ENCODE data around the gene C5orf34. TPM values are rescaled to one million over a fixed set of nuclear protein-coding genes. Genes with fewer than 3 reads are reported as not detected.
"Not testable (repeated sequence)": the region's sequence is repeated elsewhere in the genome, so short reads cannot be mapped to it uniquely, and the experiment has no call there.

C5orf34 gene
- total and polyA plus RNA-seq, 7 donors, result 0.10 to 1.2 (median 0.54) TPM

DNA sequence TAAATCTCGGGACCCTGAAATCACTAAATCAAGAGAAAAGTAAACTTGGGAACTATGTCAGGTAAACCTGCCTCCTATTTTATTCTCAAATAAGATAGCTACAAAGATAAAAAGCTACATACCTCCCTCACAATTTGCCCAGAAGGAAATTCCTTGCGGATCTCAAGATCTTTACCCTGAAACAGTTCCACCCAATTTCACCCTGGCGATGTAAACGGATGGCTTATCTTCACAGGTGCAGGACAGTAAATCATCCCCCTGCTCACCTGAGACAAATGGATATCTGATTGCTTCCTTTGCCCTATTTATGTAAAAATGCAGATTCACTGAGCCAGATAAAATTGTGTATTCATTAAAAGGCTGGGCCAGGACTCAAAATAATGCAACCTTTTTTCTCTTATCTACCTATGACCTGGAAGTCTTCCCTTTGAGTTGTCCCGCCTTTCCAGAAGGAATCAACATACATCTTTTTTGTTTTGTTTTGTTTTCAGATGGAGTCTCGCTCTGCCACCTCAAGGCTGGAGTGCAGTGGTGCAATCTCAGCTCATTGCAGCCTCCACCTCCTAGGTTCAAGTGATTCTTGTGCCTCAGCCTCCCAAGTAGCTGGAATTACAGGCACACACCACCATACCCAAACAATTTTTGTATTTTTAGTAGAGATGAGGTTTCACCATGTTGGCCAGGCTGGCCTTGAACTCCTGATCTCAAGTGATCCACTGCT is 45.1 kb downstream of the C5orf34 start:
- DNase-seq (no peak), ATAC-seq (no peak)
- Histone ChIP-seq H3K4me3 (no peak overlapping the region), H3K36me3 (ENCODE audit: insufficient read depth in 1 of 2, low read depth in 1 of 2) (peaks cover 0 to 9% of the 10 kb centered on the region in 2 donors), H3K27ac (no peak overlapping the region), H3K4me1 (no peaks in the 10 kb centered on the region), H3K9me3 (peaks cover 26% of the 10 kb centered on the region), H3K27me3 (ENCODE audit: insufficient read depth in 3 of 3, low read length in 2 of 3) (no peaks in the 10 kb centered on the region)
- intact Hi-C loops (cut with DNase I), result loop anchor here in 1 of 2 donors (1.0 kb wide), 1 partner anchor 10 kb away; no protein-coding TSS in a partner anchor
- TF ChIP-seq, protein P1, sequence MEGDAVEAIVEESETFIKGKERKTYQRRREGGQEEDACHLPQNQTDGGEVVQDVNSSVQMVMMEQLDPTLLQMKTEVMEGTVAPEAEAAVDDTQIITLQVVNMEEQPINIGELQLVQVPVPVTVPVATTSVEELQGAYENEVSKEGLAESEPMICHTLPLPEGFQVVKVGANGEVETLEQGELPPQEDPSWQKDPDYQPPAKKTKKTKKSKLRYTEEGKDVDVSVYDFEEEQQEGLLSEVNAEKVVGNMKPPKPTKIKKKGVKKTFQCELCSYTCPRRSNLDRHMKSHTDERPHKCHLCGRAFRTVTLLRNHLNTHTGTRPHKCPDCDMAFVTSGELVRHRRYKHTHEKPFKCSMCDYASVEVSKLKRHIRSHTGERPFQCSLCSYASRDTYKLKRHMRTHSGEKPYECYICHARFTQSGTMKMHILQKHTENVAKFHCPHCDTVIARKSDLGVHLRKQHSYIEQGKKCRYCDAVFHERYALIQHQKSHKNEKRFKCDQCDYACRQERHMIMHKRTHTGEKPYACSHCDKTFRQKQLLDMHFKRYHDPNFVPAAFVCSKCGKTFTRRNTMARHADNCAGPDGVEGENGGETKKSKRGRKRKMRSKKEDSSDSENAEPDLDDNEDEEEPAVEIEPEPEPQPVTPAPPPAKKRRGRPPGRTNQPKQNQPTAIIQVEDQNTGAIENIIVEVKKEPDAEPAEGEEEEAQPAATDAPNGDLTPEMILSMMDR (IDR thresholded peaks at IDR 0.05), result no peak
- 97 to 98% (median 97%) methylated on average over 6 of the region's 6 CpGs for WGBS, 3 donors

DNA sequence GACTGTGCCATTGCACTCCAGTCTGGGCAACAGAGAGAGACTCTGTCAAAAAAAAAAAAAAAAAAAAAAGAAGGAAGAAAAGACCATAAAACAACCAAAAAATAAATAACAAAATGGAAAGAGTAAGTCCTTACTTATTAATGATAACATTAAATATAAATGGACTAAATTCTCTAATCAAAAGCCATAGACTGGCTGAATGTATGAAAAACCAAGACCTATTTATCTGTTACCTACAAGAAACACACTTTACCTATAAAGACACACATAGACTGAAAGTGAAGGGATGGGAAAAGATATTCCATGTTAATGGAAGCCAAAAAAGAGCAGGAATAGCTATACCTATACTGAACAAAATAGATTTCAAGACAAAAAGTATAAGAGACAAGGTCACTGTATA is 47.8 kb downstream of the C5orf34 start:
- no peak overlapping the region for H3K27ac ChIP-seq
- ATAC-seq (no peak), DNase-seq (no peak)
- H3K27me3 ChIP-seq (ENCODE audit: insufficient read depth in 3 of 3, low read length in 2 of 3), result no peaks in the 10 kb centered on the region
- H3K9me3 ChIP-seq, result peaks cover 26% of the 10 kb centered on the region
- intact Hi-C loops (cut with DNase I), result no loop called here
- no peaks in the 10 kb centered on the region for H3K4me1 ChIP-seq
- peaks cover 0 to 9% of the 10 kb centered on the region in 2 donors for H3K36me3 ChIP-seq (ENCODE audit: insufficient read depth in 1 of 2, low read depth in 1 of 2)
- no peak overlapping the region for H3K4me3 ChIP-seq
- TF ChIP-seq, protein P1 (IDR thresholded peaks at IDR 0.05), result no peak

DNA sequence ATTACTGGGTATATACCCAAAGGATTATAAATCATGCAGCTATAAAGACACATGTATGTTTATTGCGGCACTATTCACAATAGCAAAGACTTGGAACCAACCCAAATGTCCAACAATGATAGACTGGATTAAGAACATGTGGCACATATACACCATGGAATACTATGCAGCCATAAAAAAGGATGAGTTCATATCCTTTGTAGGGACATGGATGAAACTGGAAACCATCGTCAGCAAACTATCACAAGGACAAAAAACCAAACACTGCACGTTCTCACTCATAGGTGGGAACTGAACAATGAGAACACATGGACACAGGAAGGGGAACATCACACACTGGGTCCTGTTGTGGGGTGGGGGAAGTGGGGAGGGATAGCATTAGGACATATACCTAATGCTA is 49.5 kb downstream of the C5orf34 start:
- DNase-seq; H3K36me3 ChIP-seq (ENCODE audit: insufficient read depth in 1 of 2, low read depth in 1 of 2); H3K4me3 ChIP-seq; H3K4me1 ChIP-seq; H3K27me3 ChIP-seq (ENCODE audit: insufficient read depth in 3 of 3, low read length in 2 of 3); ATAC-seq; intact Hi-C loops (cut with DNase I); H3K27ac ChIP-seq: not testable (repeated sequence)
- H3K9me3 ChIP-seq, result peaks cover 17% of the 10 kb centered on the region
- WGBS, 3 donors, result 95 to 100% (median 99%) methylated on average over 3 of the region's 3 CpGs

DNA sequence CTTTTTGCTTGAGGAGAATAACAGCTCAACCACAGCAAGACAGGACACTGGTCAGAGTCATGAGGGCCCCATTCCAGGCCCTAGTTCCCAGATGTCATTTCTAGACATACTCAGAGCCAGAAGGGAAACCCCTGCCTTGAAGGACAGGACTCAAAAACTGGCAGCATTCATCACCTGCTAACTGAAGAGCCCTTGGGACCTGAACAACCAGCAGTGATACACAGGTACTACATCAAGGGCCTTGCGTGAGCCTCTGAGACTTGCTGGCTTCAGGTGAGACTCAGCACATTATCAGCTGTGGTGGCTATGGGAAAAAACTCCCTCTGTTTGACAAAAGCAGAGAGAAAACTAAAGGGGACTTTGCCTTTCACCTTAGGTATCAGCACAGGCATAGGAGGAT is 53.9 kb downstream of the C5orf34 start:
- WGBS, 3 donors, result 95 to 100% (median 100%) methylated on average over 1 of the region's 1 CpG

DNA sequence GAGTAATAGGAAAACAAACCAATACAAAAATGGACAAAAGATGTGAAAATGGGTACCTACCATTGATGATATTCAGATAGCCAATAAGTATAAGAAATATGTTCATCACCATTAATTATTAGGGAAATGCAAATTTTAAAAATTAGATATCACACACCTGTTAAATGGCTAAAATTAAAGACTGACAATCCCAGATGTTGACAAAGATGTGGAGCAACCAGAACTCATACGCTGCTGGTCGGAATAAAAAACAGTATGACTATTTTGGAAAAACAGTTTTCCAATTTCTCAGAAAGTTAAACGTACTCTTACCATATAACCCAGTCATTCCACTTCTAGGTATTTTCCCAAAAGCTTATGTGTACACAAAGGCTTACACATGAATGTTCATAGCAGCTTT is 58.4 kb downstream of the C5orf34 start:
- Histone ChIP-seq H3K27ac (no peak overlapping the region), H3K36me3 (ENCODE audit: insufficient read depth in 1 of 2, low read depth in 1 of 2) (no peaks in the 10 kb centered on the region), H3K27me3 (ENCODE audit: insufficient read depth in 3 of 3, low read length in 2 of 3) (no peaks in the 10 kb centered on the region), H3K4me1 (no peaks in the 10 kb centered on the region), H3K9me3 (peaks cover 14% of the 10 kb centered on the region), H3K4me3 (no peak overlapping the region)
- TF ChIP-seq, protein P1 (IDR thresholded peaks at IDR 0.05), result no peak
- intact Hi-C loops (cut with DNase I), result no loop called here
- ATAC-seq (no peak), DNase-seq (no peak)
- 94 to 97% (median 96%) methylated on average over 3 of the region's 3 CpGs for WGBS, 3 donors

More for the DNA sequence above, 53.9 kb downstream of the C5orf34 start:
- Histone ChIP-seq H3K36me3 (ENCODE audit: insufficient read depth in 1 of 2, low read depth in 1 of 2) (peaks cover 0 to under 1% of the 10 kb centered on the region in 2 donors), H3K27me3 (ENCODE audit: insufficient read depth in 3 of 3, low read length in 2 of 3) (no peaks in the 10 kb centered on the region), H3K4me1 (no peaks in the 10 kb centered on the region), H3K9me3 (peaks cover 18% of the 10 kb centered on the region), H3K4me3 (no peak overlapping the region), H3K27ac (no peak overlapping the region)
- intact Hi-C loops (cut with DNase I), result no loop called here
- DNase-seq (no peak), ATAC-seq (no peak)
- TF ChIP-seq, protein P1 (IDR thresholded peaks at IDR 0.05), result no peak

DNA sequence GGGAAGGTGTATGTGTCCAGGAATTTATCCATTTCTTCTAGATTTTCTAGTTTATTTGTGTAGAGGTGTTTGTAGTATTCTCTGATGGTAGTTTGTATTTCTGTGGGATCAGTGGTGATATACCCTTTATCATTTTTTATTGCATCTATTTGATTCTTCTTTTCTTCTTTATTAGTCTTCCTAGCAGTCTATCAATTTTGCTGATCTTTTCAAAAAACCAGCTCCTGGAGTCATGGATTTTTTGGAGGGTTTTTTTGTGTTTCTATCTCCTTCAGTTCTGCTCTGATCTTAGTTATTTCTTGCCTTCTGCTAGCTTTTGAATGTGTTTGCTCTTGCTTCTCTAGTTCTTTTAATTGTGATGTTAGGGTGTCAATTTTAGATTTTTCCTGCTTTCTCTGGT is 73.4 kb downstream of the C5orf34 start:
- Histone ChIP-seq H3K9me3 (peaks cover 11% of the 10 kb centered on the region), H3K36me3 (ENCODE audit: insufficient read depth in 1 of 2, low read depth in 1 of 2) (peaks cover 0 to 19% of the 10 kb centered on the region in 2 donors)
- ATAC-seq; DNase-seq; H3K27me3 ChIP-seq (ENCODE audit: insufficient read depth in 3 of 3, low read length in 2 of 3); H3K4me1 ChIP-seq; H3K27ac ChIP-seq; H3K4me3 ChIP-seq; intact Hi-C loops (cut with DNase I): not testable (repeated sequence)

Data from psoas muscle (tissue), 8 donors.